ENCODE data around the gene PLOD3. TPM values are rescaled to one million over a fixed set of nuclear protein-coding genes. Genes with fewer than 3 reads are reported as not detected.

Gene PLOD3
- total and polyA plus RNA-seq, 9 of the 15 experiments (the other 6 are each of a cell fraction or from before 2014, with no cell fraction given), result 2.8 to 101 (median 30.9) TPM

DNA sequence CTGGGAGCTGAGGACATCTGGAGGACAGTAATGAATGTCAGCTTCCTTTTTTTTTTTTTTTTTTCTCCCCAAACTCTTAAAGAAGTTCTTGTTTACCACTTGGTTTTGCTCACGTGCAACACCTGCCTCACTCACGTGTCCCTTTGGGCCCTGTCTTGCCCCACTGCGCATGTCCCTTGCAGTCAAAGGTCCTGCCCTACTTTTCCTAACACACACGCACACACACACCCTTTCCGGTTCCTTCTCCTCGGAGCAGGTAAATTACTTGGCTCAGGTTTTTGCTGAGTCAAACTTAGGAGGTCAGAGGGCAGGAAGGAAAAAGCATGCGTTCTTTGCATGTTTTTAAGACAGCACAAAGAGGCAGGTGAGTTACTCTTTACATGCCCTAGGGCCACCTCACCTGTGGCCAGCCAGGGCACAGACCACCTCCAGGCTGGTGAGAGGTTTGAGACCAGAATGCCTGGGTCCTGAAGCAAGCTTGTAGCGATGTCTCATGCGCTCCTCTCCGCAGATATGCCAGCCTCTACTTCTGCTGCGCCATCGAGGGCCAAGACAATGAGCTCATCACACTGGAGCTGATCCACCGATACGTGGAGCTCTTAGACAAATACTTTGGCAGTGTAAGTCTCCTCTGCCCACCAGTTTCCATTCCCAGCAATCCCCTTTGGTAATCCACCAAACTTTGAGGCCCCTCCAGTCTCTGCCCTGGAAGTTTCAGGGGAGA is 60.4 kb downstream of the PLOD3 start (continued):
- TF ChIP-seq FOXK2 (conservative IDR thresholded peaks at IDR 0.05 in 1 of 2, IDR thresholded peaks at IDR 0.05 in 1 of 2; ENCODE audit: low read depth in 2 of 2) (peak; percentile 93 to 95), MAFG (tag; conservative IDR thresholded peaks at IDR 0.05) (peak; percentile 63), NR3C1 (CRISPR knock-in tag; IDR thresholded peaks at IDR 0.05) (no peak), SP2 (IDR thresholded peaks at IDR 0.05; ENCODE audit: extremely low read depth, low read depth, low read length, poor library complexity, severe bottlenecking) (no peak), PML (IDR thresholded peaks at IDR 0.05; ENCODE audit: low read length) (no peak), RAD51 (IDR thresholded peaks at IDR 0.05; ENCODE audit: borderline replicate concordance, low read depth) (peak; percentile 44; the same call in 1 of the 2 replicates), BRD4 (IDR thresholded peaks at IDR 0.05) (no peak), NFE2 (IDR thresholded peaks at IDR 0.05; ENCODE audit: low read depth) (peak; percentile 82), MYC (IDR thresholded peaks at IDR 0.05; ENCODE audit: low read depth, low read length) (0 out of 2 replicates have a peak, but pooled peaks have one; percentile 24), MYC (CRISPR knock-in tag; IDR thresholded peaks at IDR 0.05; ENCODE audit: borderline replicate concordance, low read depth) (no peak), ZNF384 (IDR thresholded peaks at IDR 0.05; ENCODE audit: low read depth, low read length) (peak; percentile 79), HDAC1 (IDR thresholded peaks at IDR 0.05) (no peak)

Measured in K562 (cell line).